GM12891 (cell line): ENCODE measurements around the gene EFHC1.

Source experiments
- DNase-seq: peaks from one replicate; pipeline ENCODE4 v3.0.0; 2011; ENCODE audit warnings: low spot score; ENCODE audit not compliant: insufficient read length
- FAIRE-seq: peaks from 2 replicates; lab custom pipeline; 2011; peaks lifted over from hg19 to GRCh38; lab: Jason Lieb, UNC
- PAX5 ChIP-seq: IDR thresholded peaks from 2 replicates; pipeline ENCODE4 v1.6.1; 2011; ENCODE audit warnings: low read length, moderate library complexity, mild to moderate bottlenecking; ENCODE audit not compliant: insufficient read depth, severe bottlenecking
- POLR2A ChIP-seq: IDR thresholded peaks from 2 replicates; pipeline ENCODE4 v1.6.1; 2011; ENCODE audit warnings: low read depth, low read length, control low read depth
- POLR2AphosphoS5 ChIP-seq: IDR thresholded peaks from 2 replicates; pipeline ENCODE4 v1.6.1; 2011; ENCODE audit warnings: low read depth, low read length, control low read depth
- POU2F2 ChIP-seq: IDR thresholded peaks from 2 replicates; pipeline ENCODE4 v1.6.1; 2011; ENCODE audit warnings: low read depth, mild to moderate bottlenecking, control low read depth, low read length, moderate library complexity
- SPI1 ChIP-seq: IDR thresholded peaks from 2 replicates; pipeline ENCODE4 v1.6.1; 2011; ENCODE audit warnings: low read depth, low read length, control low read depth
- TAF1 ChIP-seq: IDR thresholded peaks from 2 replicates; pipeline ENCODE4 v1.6.1; 2011; ENCODE audit warnings: low read depth, low read length, control low read depth

Gene EFHC1

GRCh38 chr6:52557389-52558265, 137.5 kb downstream of the EFHC1 start:
- TF ChIP-seq SPI1 (no peak), PAX5 (no peak), POLR2A (no peak), POLR2AphosphoS5 (no peak), TAF1 (no peak), POU2F2 (no peak)
- FAIRE-seq: no peak
- no peak for DNase-seq

- FAIRE-seq: no peak
These were observed 138.3 kb downstream of the EFHC1 start for GRCh38 chr6:52558266-52559000.

GRCh38 chr6:52560462-52560861, 140.3 kb downstream of the EFHC1 start:
- TF ChIP-seq PAX5: no peak
- no peak for TF ChIP-seq SPI1
- no peak for TF ChIP-seq TAF1
- TF ChIP-seq POU2F2: no peak
- TF ChIP-seq POLR2AphosphoS5: no peak
- no peak for TF ChIP-seq POLR2A
- DNase-seq (no peak), FAIRE-seq (no peak)

More at GRCh38 chr6:52558266-52559000, 138.3 kb downstream of the EFHC1 start:
- no peak for DNase-seq
- TF ChIP-seq POLR2AphosphoS5 (no peak), POU2F2 (no peak), PAX5 (no peak), SPI1 (no peak), POLR2A (no peak), TAF1 (no peak)

GRCh38 chr6:52562911-52563310, 142.8 kb downstream of the EFHC1 start:
- DNase-seq: no peak
- FAIRE-seq: no peak
- no peak for TF ChIP-seq TAF1
- no peak for TF ChIP-seq POLR2AphosphoS5
- no peak for TF ChIP-seq POLR2A
- no peak for TF ChIP-seq POU2F2
- no peak for TF ChIP-seq PAX5
- TF ChIP-seq SPI1: no peak

- no peak for TF ChIP-seq PAX5
- TF ChIP-seq POLR2A: no peak
- no peak for TF ChIP-seq POU2F2
- TF ChIP-seq SPI1: no peak
- TF ChIP-seq TAF1: no peak
- TF ChIP-seq POLR2AphosphoS5: no peak
- FAIRE-seq (no peak), DNase-seq (no peak)
These were observed 144.7 kb downstream of the EFHC1 start for GRCh38 chr6:52564856-52565255.

- TF ChIP-seq PAX5: no peak
- no peak for TF ChIP-seq TAF1
- TF ChIP-seq POLR2AphosphoS5: no peak
- no peak for TF ChIP-seq POLR2A
- no peak for TF ChIP-seq POU2F2
- TF ChIP-seq SPI1: no peak
- DNase-seq (no peak), FAIRE-seq (no peak)
These were observed 146.1 kb downstream of the EFHC1 start for GRCh38 chr6:52566201-52566600.

GRCh38 chr6:52566853-52567279, 146.7 kb downstream of the EFHC1 start:
- TF ChIP-seq POLR2A (no peak), POLR2AphosphoS5 (no peak), TAF1 (no peak), PAX5 (no peak), POU2F2 (no peak), SPI1 (no peak)
- FAIRE-seq: peak; percentile 50
- no peak for DNase-seq

GRCh38 chr6:52568320-52568719, 148.2 kb downstream of the EFHC1 start:
- DNase-seq (no peak), FAIRE-seq (no peak)
- no peak for TF ChIP-seq POU2F2
- TF ChIP-seq TAF1: no peak
- TF ChIP-seq SPI1: no peak
- no peak for TF ChIP-seq PAX5
- TF ChIP-seq POLR2AphosphoS5: no peak
- no peak for TF ChIP-seq POLR2A

- DNase-seq (no peak), FAIRE-seq (no peak)
- TF ChIP-seq POLR2AphosphoS5 (no peak), PAX5 (no peak), SPI1 (no peak), TAF1 (no peak), POLR2A (no peak)
These were observed 150.2 kb downstream of the EFHC1 start for GRCh38 chr6:52570291-52570700.
